ENCODE measurements around the gene SAMD14. TPM values are rescaled to one million over a fixed set of nuclear protein-coding genes. Genes with fewer than 3 reads are reported as not detected.
A peak's percentile ranks its signal among the peaks of the same experiment; 100 is the strongest.

SAMD14 gene
- total and polyA plus RNA-seq, 2 experiments from 2014 or later = 0.70 to 4.7 TPM

DNA sequence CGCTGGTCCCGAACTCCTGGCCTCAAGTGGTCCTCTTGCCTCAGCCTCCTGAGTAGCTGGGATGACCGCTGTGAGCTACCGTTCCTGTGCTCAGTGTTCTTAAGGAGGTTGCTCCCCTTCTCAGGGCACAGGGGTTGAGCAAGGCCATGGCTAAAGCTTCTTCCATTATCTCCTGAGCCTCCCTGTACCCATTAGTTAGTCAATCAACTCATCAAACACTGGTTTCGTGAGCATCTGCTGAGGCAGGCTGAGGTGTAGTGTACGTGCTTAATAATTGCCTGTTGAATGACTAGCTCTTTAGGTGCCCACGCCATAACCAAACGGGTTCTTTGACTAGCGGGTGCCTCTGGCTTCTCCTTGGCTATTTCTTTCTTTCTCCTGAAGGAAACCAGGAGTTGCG is 47.5 kb upstream of the SAMD14 start (continued):
- no peak for TF ChIP-seq REST (IDR thresholded peaks at IDR 0.05; ENCODE audit: unreplicated experiment)

GRCh38 chr17:50176559-50177357 is 46.8 kb upstream of the SAMD14 start:
- Mint-ChIP-seq H3K9me3 (no peaks in the 10 kb centered on the region), H3K27me3 (ENCODE audit: insufficient read depth, low read depth, poor library complexity) (peaks cover 18% of the 10 kb centered on the region), H3K4me1 (peaks cover 24% of the 10 kb centered on the region), H3K27ac (no peak overlapping the region), H3K36me3 (ENCODE audit: low read depth) (no peaks in the 10 kb centered on the region; the same call in 2 of the 3 replicates), H3K4me3 (no peak overlapping the region)
- TF ChIP-seq, protein P1, sequence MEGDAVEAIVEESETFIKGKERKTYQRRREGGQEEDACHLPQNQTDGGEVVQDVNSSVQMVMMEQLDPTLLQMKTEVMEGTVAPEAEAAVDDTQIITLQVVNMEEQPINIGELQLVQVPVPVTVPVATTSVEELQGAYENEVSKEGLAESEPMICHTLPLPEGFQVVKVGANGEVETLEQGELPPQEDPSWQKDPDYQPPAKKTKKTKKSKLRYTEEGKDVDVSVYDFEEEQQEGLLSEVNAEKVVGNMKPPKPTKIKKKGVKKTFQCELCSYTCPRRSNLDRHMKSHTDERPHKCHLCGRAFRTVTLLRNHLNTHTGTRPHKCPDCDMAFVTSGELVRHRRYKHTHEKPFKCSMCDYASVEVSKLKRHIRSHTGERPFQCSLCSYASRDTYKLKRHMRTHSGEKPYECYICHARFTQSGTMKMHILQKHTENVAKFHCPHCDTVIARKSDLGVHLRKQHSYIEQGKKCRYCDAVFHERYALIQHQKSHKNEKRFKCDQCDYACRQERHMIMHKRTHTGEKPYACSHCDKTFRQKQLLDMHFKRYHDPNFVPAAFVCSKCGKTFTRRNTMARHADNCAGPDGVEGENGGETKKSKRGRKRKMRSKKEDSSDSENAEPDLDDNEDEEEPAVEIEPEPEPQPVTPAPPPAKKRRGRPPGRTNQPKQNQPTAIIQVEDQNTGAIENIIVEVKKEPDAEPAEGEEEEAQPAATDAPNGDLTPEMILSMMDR (conservative IDR thresholded peaks at IDR 0.05; ENCODE audit: low read depth in 2 of 2) = peak; percentile 16 to 19; a peak in 2 of 4 replicates
- no peak for TF ChIP-seq EZH2phosphoT487 (IDR thresholded peaks at IDR 0.05; ENCODE audit: unreplicated experiment)
- TF ChIP-seq, protein P2, sequence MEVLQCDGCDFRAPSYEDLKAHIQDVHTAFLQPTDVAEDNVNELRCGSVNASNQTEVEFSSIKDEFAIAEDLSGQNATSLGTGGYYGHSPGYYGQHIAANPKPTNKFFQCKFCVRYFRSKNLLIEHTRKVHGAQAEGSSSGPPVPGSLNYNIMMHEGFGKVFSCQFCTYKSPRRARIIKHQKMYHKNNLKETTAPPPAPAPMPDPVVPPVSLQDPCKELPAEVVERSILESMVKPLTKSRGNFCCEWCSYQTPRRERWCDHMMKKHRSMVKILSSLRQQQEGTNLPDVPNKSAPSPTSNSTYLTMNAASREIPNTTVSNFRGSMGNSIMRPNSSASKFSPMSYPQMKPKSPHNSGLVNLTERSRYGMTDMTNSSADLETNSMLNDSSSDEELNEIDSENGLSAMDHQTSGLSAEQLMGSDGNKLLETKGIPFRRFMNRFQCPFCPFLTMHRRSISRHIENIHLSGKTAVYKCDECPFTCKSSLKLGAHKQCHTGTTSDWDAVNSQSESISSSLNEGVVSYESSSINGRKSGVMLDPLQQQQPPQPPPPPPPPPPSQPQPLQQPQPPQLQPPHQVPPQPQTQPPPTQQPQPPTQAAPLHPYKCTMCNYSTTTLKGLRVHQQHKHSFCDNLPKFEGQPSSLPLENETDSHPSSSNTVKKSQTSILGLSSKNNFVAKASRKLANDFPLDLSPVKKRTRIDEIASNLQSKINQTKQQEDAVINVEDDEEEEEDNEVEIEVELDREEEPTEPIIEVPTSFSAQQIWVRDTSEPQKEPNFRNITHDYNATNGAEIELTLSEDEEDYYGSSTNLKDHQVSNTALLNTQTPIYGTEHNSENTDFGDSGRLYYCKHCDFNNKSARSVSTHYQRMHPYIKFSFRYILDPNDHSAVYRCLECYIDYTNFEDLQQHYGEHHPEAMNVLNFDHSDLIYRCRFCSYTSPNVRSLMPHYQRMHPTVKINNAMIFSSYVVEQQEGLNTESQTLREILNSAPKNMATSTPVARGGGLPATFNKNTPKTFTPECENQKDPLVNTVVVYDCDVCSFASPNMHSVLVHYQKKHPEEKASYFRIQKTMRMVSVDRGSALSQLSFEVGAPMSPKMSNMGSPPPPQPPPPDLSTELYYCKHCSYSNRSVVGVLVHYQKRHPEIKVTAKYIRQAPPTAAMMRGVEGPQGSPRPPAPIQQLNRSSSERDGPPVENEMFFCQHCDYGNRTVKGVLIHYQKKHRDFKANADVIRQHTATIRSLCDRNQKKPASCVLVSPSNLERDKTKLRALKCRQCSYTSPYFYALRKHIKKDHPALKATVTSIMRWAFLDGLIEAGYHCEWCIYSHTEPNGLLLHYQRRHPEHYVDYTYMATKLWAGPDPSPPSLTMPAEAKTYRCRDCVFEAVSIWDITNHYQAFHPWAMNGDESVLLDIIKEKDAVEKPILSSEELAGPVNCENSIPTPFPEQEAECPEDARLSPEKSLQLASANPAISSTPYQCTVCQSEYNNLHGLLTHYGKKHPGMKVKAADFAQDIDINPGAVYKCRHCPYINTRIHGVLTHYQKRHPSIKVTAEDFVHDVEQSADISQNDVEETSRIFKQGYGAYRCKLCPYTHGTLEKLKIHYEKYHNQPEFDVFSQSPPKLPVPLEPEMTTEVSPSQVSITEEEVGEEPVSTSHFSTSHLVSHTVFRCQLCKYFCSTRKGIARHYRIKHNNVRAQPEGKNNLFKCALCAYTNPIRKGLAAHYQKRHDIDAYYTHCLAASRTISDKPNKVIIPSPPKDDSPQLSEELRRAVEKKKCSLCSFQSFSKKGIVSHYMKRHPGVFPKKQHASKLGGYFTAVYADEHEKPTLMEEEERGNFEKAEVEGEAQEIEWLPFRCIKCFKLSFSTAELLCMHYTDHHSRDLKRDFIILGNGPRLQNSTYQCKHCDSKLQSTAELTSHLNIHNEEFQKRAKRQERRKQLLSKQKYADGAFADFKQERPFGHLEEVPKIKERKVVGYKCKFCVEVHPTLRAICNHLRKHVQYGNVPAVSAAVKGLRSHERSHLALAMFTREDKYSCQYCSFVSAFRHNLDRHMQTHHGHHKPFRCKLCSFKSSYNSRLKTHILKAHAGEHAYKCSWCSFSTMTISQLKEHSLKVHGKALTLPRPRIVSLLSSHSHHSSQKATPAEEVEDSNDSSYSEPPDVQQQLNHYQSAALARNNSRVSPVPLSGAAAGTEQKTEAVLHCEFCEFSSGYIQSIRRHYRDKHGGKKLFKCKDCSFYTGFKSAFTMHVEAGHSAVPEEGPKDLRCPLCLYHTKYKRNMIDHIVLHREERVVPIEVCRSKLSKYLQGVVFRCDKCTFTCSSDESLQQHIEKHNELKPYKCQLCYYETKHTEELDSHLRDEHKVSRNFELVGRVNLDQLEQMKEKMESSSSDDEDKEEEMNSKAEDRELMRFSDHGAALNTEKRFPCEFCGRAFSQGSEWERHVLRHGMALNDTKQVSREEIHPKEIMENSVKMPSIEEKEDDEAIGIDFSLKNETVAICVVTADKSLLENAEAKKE (CRISPR knock-in tag; IDR thresholded peaks at IDR 0.05) = no peak
- Histone ChIP-seq H2AFZ (peak overlapping the region; percentile 99; the same call in 1 of the 2 replicates), H3K27ac (ENCODE audit: low read depth) (no peak overlapping the region), H3K27me3 (ENCODE audit: insufficient read depth) (no peaks in the 10 kb centered on the region), H3F3A (replicated peaks; ENCODE audit: low read depth) (0 out of 2 replicates have a peak, but pooled peaks cover 8% of the 10 kb centered on the region), H4K20me1 (replicated peaks; ENCODE audit: insufficient read depth) (no peaks in the 10 kb centered on the region), H3K36me3 (ENCODE audit: insufficient read depth) (no peaks in the 10 kb centered on the region), H3K79me2 (replicated peaks; ENCODE audit: insufficient read depth) (no peaks in the 10 kb centered on the region), H3K4me3 (no peak overlapping the region), H3K4me2 (no peak overlapping the region), H3K9me2 (ENCODE audit: insufficient read depth) (no peaks in the 10 kb centered on the region), H3K4me1 (ENCODE audit: insufficient read depth) (peaks cover 11% of the 10 kb centered on the region)
- DNase-seq (ENCODE audit: low spot score) = no peak
- peak; percentile 15 for ATAC-seq

Data from GM23338 (cell line).